WTC11 (cell line): ENCODE results near the gene GTF2H4. TPM values are rescaled to one million over a fixed set of nuclear protein-coding genes. Genes with fewer than 3 reads are reported as not detected.

Experiments used
- ATAC-seq: fragments of 200-7000 bp; cut with Tn5 transposase; 2 replicates; pipeline ENCODE4 v1.10.0; 2021; ENCODE audit warnings: mild to moderate bottlenecking, moderate library complexity
- CTCF ChIA-PET: fragments of 300-600 bp; sonication (Branson Sonifier 250); formaldehyde crosslinking; loops from one replicate; lab custom pipeline; 2021; ENCODE audit warnings: antibody characterized with exemption; lab: Charles Lee
- POLR2A ChIA-PET: fragments of 350-600 bp; sonication (Branson Sonifier 250); formaldehyde crosslinking; loops from one replicate; lab custom pipeline; 2021; ENCODE audit warnings: antibody characterized with exemption; lab: Charles Lee
- DNase-seq: peaks from one replicate; pipeline ENCODE4 v3.0.0; 2021; ENCODE audit warnings: low spot score
- H3K27ac Mint-ChIP-seq: 2 replicates; pipeline ENCODE4 v1.8.0; 2021; ENCODE audit warnings: mixed read lengths
- H3K27me3 Mint-ChIP-seq: 2 replicates; pipeline ENCODE4 v1.8.0; 2021; ENCODE audit warnings: low read depth, mild to moderate bottlenecking, moderate library complexity, mixed read lengths
- H3K36me3 Mint-ChIP-seq: 2 replicates; pipeline ENCODE4 v1.8.0; 2021; ENCODE audit warnings: mixed read lengths
- H3K4me1 Mint-ChIP-seq: 2 replicates; pipeline ENCODE4 v1.8.0; 2022; ENCODE audit warnings: mixed read lengths
- H3K4me3 Mint-ChIP-seq: 2 replicates; pipeline ENCODE4 v1.8.0; 2021; ENCODE audit warnings: mild to moderate bottlenecking, moderate library complexity, mixed read lengths
- H3K9me3 Mint-ChIP-seq: 2 replicates; pipeline ENCODE4 v1.8.0; 2021; ENCODE audit warnings: mixed read lengths
- CREB1 ChIP-seq: sonication (generic); formaldehyde crosslinking; IDR thresholded peaks from 2 replicates; pipeline ENCODE4 v1.8.0; 2023; ENCODE audit warnings: mild to moderate bottlenecking, missing genetic modification reagents
- ETV6 ChIP-seq: sonication (generic); formaldehyde crosslinking; IDR thresholded peaks from 2 replicates; pipeline ENCODE4 v1.8.1; 2022; ENCODE audit warnings: mild to moderate bottlenecking, missing genetic modification reagents
- NFE2L1 ChIP-seq: sonication (generic); formaldehyde crosslinking; IDR thresholded peaks from 2 replicates; pipeline ENCODE4 v1.8.1; 2023; ENCODE audit warnings: missing genetic modification reagents
- NR1H2 ChIP-seq: sonication (generic); formaldehyde crosslinking; IDR thresholded peaks from 2 replicates; pipeline ENCODE4 v1.9.0; 2021; ENCODE audit warnings: mild to moderate bottlenecking, moderate library complexity, missing genetic modification reagents
- NR2C2 ChIP-seq: sonication (generic); formaldehyde crosslinking; IDR thresholded peaks from 2 replicates; pipeline ENCODE4 v1.8.0; 2022; ENCODE audit warnings: mild to moderate bottlenecking, missing genetic modification reagents
- SMAD4 ChIP-seq: sonication (generic); formaldehyde crosslinking; IDR thresholded peaks from 2 replicates; pipeline ENCODE4 v1.8.0; 2022; ENCODE audit warnings: mild to moderate bottlenecking, missing genetic modification reagents
- TCF7 ChIP-seq: sonication (generic); formaldehyde crosslinking; IDR thresholded peaks from 2 replicates; pipeline ENCODE4 v1.8.0; 2022; ENCODE audit warnings: mild to moderate bottlenecking, low read depth, missing genetic modification reagents, moderate library complexity
- TEAD1 ChIP-seq: sonication (generic); formaldehyde crosslinking; IDR thresholded peaks from 2 replicates; pipeline ENCODE4 v1.8.0; 2022; ENCODE audit warnings: mild to moderate bottlenecking, missing genetic modification reagents
- ZNF317 ChIP-seq: sonication (generic); formaldehyde crosslinking; IDR thresholded peaks from 2 replicates; pipeline ENCODE4 v1.8.1; 2023; ENCODE audit warnings: low read depth, mild to moderate bottlenecking, moderate library complexity, missing genetic modification reagents, borderline replicate concordance
- ZNF416 ChIP-seq: fragments of 250-450 bp; sonication (Bioruptor Pico); IDR thresholded peaks from 2 replicates; pipeline ENCODE4 v1.9.0; 2021; ENCODE audit warnings: mild to moderate bottlenecking, inconsistent platforms
- ZNF423 ChIP-seq: fragments of 250-450 bp; sonication (Bioruptor Pico); IDR thresholded peaks from 2 replicates; pipeline ENCODE4 v2.1.2; 2022; ENCODE audit warnings: mild to moderate bottlenecking, moderate library complexity
- ZNF671 ChIP-seq: fragments of 250-450 bp; sonication (Bioruptor Pico); IDR thresholded peaks from 2 replicates; pipeline ENCODE4 v1.8.0; 2021; ENCODE audit warnings: mild to moderate bottlenecking
- total RNA-seq: library from RNA; stranded (reverse); gene quantifications from 3 replicates; pipeline ENCODE4 v1.2.3, GENCODE V29; 2021
- TF ChIP-seq, protein P1 (sequence below): fragments of 250-450 bp; sonication (Bioruptor Pico); IDR thresholded peaks from 2 replicates; pipeline ENCODE4 v1.8.0; 2021; ENCODE audit warnings: mild to moderate bottlenecking
- TF ChIP-seq, protein P2 (sequence below): sonication (generic); formaldehyde crosslinking; IDR thresholded peaks from 2 replicates; pipeline ENCODE4 v1.8.1; 2023; ENCODE audit warnings: mild to moderate bottlenecking, missing genetic modification reagents
- TF ChIP-seq, protein P3 (sequence below): sonication (generic); formaldehyde crosslinking; IDR thresholded peaks from 2 replicates; pipeline ENCODE4 v1.8.1; 2023; ENCODE audit warnings: mild to moderate bottlenecking, missing genetic modification reagents
- TF ChIP-seq, protein P4 (sequence below): sonication (generic); formaldehyde crosslinking; IDR thresholded peaks from 2 replicates; pipeline ENCODE4 v1.8.1; 2023; ENCODE audit warnings: mild to moderate bottlenecking, moderate library complexity, missing genetic modification reagents
- TF ChIP-seq, protein P5 (sequence below): sonication (generic); formaldehyde crosslinking; IDR thresholded peaks from 2 replicates; pipeline ENCODE4 v1.8.1; 2022; ENCODE audit warnings: mild to moderate bottlenecking, missing genetic modification reagents, moderate library complexity, borderline replicate concordance
- TF ChIP-seq, protein P6 (sequence below): sonication (generic); formaldehyde crosslinking; IDR thresholded peaks from 2 replicates; pipeline ENCODE4 v1.8.0; 2022; ENCODE audit warnings: mild to moderate bottlenecking, missing genetic modification reagents
- TF ChIP-seq, protein P7 (sequence below): sonication (generic); formaldehyde crosslinking; IDR thresholded peaks from 2 replicates; pipeline ENCODE4 v1.8.1; 2022; ENCODE audit warnings: low read depth, mild to moderate bottlenecking, moderate library complexity, missing genetic modification reagents, borderline replicate concordance
- TF ChIP-seq, protein P8 (sequence below): sonication (generic); formaldehyde crosslinking; IDR thresholded peaks from 2 replicates; pipeline ENCODE4 v1.8.1; 2023; ENCODE audit warnings: mild to moderate bottlenecking, missing genetic modification reagents, moderate library complexity

GTF2H4 gene
- total RNA-seq, 1 experiment from 2014 or later = 49.2 TPM

DNA sequence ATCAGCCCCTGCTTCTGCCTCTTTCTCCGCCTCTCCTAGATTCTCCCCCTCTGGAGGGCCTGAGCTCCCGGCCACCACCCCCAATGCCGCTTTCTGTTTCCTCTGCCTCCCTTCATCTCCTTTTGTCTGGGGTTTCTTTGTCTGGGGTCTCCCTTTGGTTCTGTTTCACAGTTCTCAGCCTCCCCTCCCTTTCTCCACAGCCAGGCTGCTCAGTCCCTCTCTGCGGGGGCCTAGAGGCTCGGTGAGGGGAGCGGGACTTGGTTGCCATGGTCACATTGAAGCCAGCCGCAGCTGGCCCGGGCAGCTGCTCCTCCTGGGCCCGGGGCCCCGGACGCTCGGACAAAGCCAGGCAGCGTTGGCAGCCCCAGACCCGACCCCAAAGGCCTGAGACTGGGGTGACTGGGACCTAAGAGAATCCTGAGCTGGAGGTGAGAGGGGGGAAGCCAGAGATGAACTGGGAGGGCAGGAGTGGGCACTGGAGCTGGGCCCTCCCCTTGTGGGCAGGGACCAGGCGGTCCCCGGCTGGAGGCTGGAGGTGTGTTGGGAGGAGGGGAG is 27.2 kb upstream of the GTF2H4 start:
- peak overlapping the region; percentile 88 for H3K27ac Mint-ChIP-seq
- CTCF ChIA-PET = interaction anchor here (0.6 to 13.3 kb wide), 19 partner anchors 9 to 399 kb away, joined by 3 to 164 read pairs (median 4); partner anchors contain the start of gene VARS2

DNA sequence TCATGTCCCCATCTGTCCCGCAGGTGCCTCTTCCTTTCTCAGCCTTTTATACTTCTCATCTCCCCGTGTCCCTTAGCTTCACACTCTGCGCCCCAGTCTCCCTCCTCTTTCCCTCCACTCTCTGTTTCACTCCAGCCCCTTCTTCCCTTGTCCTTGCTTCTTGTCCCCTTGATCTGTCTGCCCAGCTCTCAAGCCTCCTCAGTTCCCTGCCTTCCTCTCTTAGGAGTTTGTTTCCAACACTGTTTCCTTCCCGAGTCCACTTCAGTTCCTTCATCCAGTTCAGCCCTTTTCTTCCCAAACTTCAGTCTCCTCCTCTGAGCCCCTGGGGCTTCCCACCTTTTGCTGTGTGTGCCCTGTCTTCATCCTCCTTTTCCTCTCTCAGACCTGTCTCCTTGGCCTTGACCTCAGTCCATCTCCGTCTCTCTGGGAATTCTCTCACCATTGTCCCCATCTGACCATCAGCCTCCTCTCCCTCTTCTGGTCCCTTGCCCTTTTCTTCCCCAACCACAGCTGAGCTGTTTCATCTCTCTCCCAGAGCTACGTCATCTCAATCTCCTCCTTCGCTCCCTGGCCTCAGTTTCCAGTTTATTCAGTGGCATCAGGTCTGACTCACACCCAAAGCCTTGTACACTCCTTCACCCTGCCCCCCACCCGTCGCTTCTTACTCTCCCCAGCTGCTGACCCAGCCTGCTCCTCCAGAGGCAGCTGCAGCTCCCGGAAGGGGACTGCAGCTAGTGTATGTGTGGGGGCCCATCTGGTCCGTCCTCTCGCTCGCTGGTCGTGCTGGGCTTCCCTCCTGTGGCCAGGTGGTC is 26.4 kb upstream of the GTF2H4 start:
- peak; percentile 8 for DNase-seq

More for the DNA sequence above, 27.2 kb upstream of the GTF2H4 start:
- peaks cover 72% of the 10 kb centered on the region for H3K4me1 Mint-ChIP-seq
- peak; percentile 17 for ATAC-seq
- DNase-seq = peak; percentile 77
- POLR2A ChIA-PET = interaction anchor here (0.5 to 3.3 kb wide), 12 partner anchors 24 to 192 kb away, joined by 3 to 25 read pairs (median 5); partner anchors contain the start of gene VARS2
- peak overlapping the region; percentile 93 for H3K4me3 Mint-ChIP-seq
- H3K27me3 Mint-ChIP-seq = no peaks in the 10 kb centered on the region
- no peaks in the 10 kb centered on the region for H3K36me3 Mint-ChIP-seq
- TF ChIP-seq, protein P1, sequence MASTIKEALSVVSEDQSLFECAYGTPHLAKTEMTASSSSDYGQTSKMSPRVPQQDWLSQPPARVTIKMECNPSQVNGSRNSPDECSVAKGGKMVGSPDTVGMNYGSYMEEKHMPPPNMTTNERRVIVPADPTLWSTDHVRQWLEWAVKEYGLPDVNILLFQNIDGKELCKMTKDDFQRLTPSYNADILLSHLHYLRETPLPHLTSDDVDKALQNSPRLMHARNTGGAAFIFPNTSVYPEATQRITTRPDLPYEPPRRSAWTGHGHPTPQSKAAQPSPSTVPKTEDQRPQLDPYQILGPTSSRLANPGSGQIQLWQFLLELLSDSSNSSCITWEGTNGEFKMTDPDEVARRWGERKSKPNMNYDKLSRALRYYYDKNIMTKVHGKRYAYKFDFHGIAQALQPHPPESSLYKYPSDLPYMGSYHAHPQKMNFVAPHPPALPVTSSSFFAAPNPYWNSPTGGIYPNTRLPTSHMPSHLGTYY = 0 out of 2 replicates have a peak, but pooled peaks have one; percentile 54
- TF ChIP-seq NR1H2 (CRISPR knock-in tag) (no peak), ETV6 (peak; percentile 45; the same call in 1 of the 2 replicates), ZNF416 (CRISPR knock-in tag) (no peak), ZNF423 (CRISPR knock-in tag) (0 out of 2 replicates have a peak, but pooled peaks have one; percentile 37)
- TF ChIP-seq, protein P2, sequence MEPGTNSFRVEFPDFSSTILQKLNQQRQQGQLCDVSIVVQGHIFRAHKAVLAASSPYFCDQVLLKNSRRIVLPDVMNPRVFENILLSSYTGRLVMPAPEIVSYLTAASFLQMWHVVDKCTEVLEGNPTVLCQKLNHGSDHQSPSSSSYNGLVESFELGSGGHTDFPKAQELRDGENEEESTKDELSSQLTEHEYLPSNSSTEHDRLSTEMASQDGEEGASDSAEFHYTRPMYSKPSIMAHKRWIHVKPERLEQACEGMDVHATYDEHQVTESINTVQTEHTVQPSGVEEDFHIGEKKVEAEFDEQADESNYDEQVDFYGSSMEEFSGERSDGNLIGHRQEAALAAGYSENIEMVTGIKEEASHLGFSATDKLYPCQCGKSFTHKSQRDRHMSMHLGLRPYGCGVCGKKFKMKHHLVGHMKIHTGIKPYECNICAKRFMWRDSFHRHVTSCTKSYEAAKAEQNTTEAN (CRISPR knock-in tag) = no peak
- H3K9me3 Mint-ChIP-seq = no peaks in the 10 kb centered on the region

More for the DNA sequence above, 26.4 kb upstream of the GTF2H4 start:
- H3K27ac Mint-ChIP-seq = peak overlapping the region; percentile 75
- TF ChIP-seq TEAD1 (no peak), ZNF671 (CRISPR knock-in tag) (no peak), NR1H2 (CRISPR knock-in tag) (no peak), NFE2L1 (CRISPR knock-in tag) (peak; percentile 53; the same call in 1 of the 2 replicates), CREB1 (CRISPR knock-in tag) (no peak), TCF7 (CRISPR knock-in tag) (no peak), SMAD4 (no peak), NR2C2 (CRISPR knock-in tag) (no peak), ZNF317 (CRISPR knock-in tag) (no peak)
- TF ChIP-seq, protein P3, sequence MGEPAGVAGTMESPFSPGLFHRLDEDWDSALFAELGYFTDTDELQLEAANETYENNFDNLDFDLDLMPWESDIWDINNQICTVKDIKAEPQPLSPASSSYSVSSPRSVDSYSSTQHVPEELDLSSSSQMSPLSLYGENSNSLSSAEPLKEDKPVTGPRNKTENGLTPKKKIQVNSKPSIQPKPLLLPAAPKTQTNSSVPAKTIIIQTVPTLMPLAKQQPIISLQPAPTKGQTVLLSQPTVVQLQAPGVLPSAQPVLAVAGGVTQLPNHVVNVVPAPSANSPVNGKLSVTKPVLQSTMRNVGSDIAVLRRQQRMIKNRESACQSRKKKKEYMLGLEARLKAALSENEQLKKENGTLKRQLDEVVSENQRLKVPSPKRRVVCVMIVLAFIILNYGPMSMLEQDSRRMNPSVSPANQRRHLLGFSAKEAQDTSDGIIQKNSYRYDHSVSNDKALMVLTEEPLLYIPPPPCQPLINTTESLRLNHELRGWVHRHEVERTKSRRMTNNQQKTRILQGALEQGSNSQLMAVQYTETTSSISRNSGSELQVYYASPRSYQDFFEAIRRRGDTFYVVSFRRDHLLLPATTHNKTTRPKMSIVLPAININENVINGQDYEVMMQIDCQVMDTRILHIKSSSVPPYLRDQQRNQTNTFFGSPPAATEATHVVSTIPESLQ = no peak
- TF ChIP-seq, protein P4, sequence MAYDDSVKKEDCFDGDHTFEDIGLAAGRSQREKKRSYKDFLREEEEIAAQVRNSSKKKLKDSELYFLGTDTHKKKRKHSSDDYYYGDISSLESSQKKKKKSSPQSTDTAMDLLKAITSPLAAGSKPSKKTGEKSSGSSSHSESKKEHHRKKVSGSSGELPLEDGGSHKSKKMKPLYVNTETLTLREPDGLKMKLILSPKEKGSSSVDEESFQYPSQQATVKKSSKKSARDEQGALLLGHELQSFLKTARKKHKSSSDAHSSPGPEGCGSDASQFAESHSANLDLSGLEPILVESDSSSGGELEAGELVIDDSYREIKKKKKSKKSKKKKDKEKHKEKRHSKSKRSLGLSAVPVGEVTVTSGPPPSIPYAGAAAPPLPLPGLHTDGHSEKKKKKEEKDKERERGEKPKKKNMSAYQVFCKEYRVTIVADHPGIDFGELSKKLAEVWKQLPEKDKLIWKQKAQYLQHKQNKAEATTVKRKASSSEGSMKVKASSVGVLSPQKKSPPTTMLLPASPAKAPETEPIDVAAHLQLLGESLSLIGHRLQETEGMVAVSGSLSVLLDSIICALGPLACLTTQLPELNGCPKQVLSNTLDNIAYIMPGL (CRISPR knock-in tag) = 0 out of 2 replicates have a peak, but pooled peaks have one; percentile 20
- TF ChIP-seq, protein P5, sequence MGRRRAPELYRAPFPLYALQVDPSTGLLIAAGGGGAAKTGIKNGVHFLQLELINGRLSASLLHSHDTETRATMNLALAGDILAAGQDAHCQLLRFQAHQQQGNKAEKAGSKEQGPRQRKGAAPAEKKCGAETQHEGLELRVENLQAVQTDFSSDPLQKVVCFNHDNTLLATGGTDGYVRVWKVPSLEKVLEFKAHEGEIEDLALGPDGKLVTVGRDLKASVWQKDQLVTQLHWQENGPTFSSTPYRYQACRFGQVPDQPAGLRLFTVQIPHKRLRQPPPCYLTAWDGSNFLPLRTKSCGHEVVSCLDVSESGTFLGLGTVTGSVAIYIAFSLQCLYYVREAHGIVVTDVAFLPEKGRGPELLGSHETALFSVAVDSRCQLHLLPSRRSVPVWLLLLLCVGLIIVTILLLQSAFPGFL = no peak
- TF ChIP-seq, protein P6, sequence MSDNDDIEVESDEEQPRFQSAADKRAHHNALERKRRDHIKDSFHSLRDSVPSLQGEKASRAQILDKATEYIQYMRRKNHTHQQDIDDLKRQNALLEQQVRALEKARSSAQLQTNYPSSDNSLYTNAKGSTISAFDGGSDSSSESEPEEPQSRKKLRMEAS (CRISPR knock-in tag) = no peak
- TF ChIP-seq, protein P2 (CRISPR knock-in tag) = no peak
- TF ChIP-seq, protein P7, sequence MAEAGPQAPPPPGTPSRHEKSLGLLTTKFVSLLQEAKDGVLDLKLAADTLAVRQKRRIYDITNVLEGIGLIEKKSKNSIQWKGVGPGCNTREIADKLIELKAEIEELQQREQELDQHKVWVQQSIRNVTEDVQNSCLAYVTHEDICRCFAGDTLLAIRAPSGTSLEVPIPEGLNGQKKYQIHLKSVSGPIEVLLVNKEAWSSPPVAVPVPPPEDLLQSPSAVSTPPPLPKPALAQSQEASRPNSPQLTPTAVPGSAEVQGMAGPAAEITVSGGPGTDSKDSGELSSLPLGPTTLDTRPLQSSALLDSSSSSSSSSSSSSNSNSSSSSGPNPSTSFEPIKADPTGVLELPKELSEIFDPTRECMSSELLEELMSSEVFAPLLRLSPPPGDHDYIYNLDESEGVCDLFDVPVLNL = no peak
- TF ChIP-seq, protein P8, sequence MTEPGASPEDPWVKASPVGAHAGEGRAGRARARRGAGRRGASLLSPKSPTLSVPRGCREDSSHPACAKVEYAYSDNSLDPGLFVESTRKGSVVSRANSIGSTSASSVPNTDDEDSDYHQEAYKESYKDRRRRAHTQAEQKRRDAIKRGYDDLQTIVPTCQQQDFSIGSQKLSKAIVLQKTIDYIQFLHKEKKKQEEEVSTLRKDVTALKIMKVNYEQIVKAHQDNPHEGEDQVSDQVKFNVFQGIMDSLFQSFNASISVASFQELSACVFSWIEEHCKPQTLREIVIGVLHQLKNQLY = no peak
- TF ChIP-seq, all 79 proteins: peak for 2
- Mint-ChIP-seq H3K36me3 (no peaks in the 10 kb centered on the region), H3K27me3 (no peaks in the 10 kb centered on the region), H3K9me3 (no peaks in the 10 kb centered on the region), H3K4me3 (peak overlapping the region; percentile 93), H3K4me1 (peaks cover 75% of the 10 kb centered on the region)
- POLR2A ChIA-PET = interaction anchor here (0.6 to 3.3 kb wide), 12 partner anchors 24 to 165 kb away, joined by 3 to 25 read pairs (median 4); partner anchors contain the start of genes MDC1 and VARS2
- ATAC-seq = no peak
- CTCF ChIA-PET = interaction anchor here (0.8 to 13.3 kb wide), 25 partner anchors 8 to 209 kb away, joined by 3 to 164 read pairs (median 6); partner anchors contain the start of genes DHX16, GTF2H4, MDC1 and VARS2
